ENCODE data around the gene ZDHHC11.
"Not testable (repeated sequence)": the region's sequence is repeated elsewhere in the genome, so short reads cannot be mapped to it uniquely, and the experiment has no call there.

ZDHHC11 gene

GRCh38 chr5:753567-754142, 97.1 kb downstream of the ZDHHC11 start:
- H3K27me3 Mint-ChIP-seq, H3K4me3 Mint-ChIP-seq: not testable (repeated sequence)

GRCh38 chr5:752532-753115, 98.2 kb downstream of the ZDHHC11 start:
- H3K27ac Mint-ChIP-seq; H3K36me3 Mint-ChIP-seq; H3K9me3 Mint-ChIP-seq (ENCODE audit: low read depth); H3K4me3 Mint-ChIP-seq; H3K4me1 Mint-ChIP-seq (ENCODE audit: low read depth); H3K27me3 Mint-ChIP-seq: not testable (repeated sequence)

More at GRCh38 chr5:753567-754142, 97.1 kb downstream of the ZDHHC11 start:
- H3K36me3 Mint-ChIP-seq; H3K9me3 Mint-ChIP-seq (ENCODE audit: low read depth); H3K4me1 Mint-ChIP-seq (ENCODE audit: low read depth); H3K27ac Mint-ChIP-seq: not testable (repeated sequence)

- not testable (repeated sequence) for H3K36me3 Mint-ChIP-seq; H3K4me1 Mint-ChIP-seq (ENCODE audit: low read depth); H3K9me3 Mint-ChIP-seq (ENCODE audit: low read depth); H3K27ac Mint-ChIP-seq; H3K27me3 Mint-ChIP-seq; H3K4me3 Mint-ChIP-seq
These were observed 98.8 kb downstream of the ZDHHC11 start for GRCh38 chr5:751992-752391.

GRCh38 chr5:751496-751895, 99.3 kb downstream of the ZDHHC11 start:
- H3K4me1 Mint-ChIP-seq (ENCODE audit: low read depth), result no peaks in the 10 kb centered on the region
- no peaks in the 10 kb centered on the region for H3K36me3 Mint-ChIP-seq
- no peaks in the 10 kb centered on the region for H3K9me3 Mint-ChIP-seq (ENCODE audit: low read depth)
- H3K27me3 Mint-ChIP-seq, result peaks cover 4% of the 10 kb centered on the region
- no peak overlapping the region for H3K4me3 Mint-ChIP-seq
- no peak overlapping the region for H3K27ac Mint-ChIP-seq

- not testable (repeated sequence) for H3K4me1 Mint-ChIP-seq (ENCODE audit: low read depth); H3K4me3 Mint-ChIP-seq; H3K27ac Mint-ChIP-seq; H3K27me3 Mint-ChIP-seq; H3K36me3 Mint-ChIP-seq; H3K9me3 Mint-ChIP-seq (ENCODE audit: low read depth)
These were observed 100.6 kb downstream of the ZDHHC11 start for GRCh38 chr5:750226-750625.

GRCh38 chr5:749101-749670, 101.6 kb downstream of the ZDHHC11 start:
- no peak overlapping the region for H3K4me3 Mint-ChIP-seq
- H3K27me3 Mint-ChIP-seq, result peaks cover 2% of the 10 kb centered on the region
- H3K36me3 Mint-ChIP-seq, result no peaks in the 10 kb centered on the region
- no peak overlapping the region for H3K27ac Mint-ChIP-seq
- H3K4me1 Mint-ChIP-seq (ENCODE audit: low read depth), result no peaks in the 10 kb centered on the region
- no peaks in the 10 kb centered on the region for H3K9me3 Mint-ChIP-seq (ENCODE audit: low read depth)

- H3K4me3 Mint-ChIP-seq; H3K4me1 Mint-ChIP-seq (ENCODE audit: low read depth); H3K9me3 Mint-ChIP-seq (ENCODE audit: low read depth); H3K27me3 Mint-ChIP-seq; H3K36me3 Mint-ChIP-seq; H3K27ac Mint-ChIP-seq: not testable (repeated sequence)
These were observed 102.5 kb downstream of the ZDHHC11 start for GRCh38 chr5:748011-748980.

- H3K27ac Mint-ChIP-seq; H3K9me3 Mint-ChIP-seq (ENCODE audit: low read depth); H3K36me3 Mint-ChIP-seq; H3K4me3 Mint-ChIP-seq; H3K4me1 Mint-ChIP-seq (ENCODE audit: low read depth); H3K27me3 Mint-ChIP-seq: not testable (repeated sequence)
These were observed 103.4 kb downstream of the ZDHHC11 start for GRCh38 chr5:747303-747844.

- Mint-ChIP-seq H3K4me3 (no peak overlapping the region), H3K27me3 (peaks cover 2% of the 10 kb centered on the region), H3K9me3 (ENCODE audit: low read depth) (no peaks in the 10 kb centered on the region), H3K27ac (no peak overlapping the region), H3K36me3 (no peaks in the 10 kb centered on the region), H3K4me1 (ENCODE audit: low read depth) (no peaks in the 10 kb centered on the region)
These were observed 104.5 kb downstream of the ZDHHC11 start for GRCh38 chr5:746258-746761.
